Heart left ventricle (tissue), 16 donors: ENCODE data around the gene IRS2. TPM values are rescaled to one million over a fixed set of nuclear protein-coding genes. Genes with fewer than 3 reads are reported as not detected.

Experiments used
- ATAC-seq, 4 donors: fragments of 200-7000 bp; cut with Tn5 transposase; one replicate each; pipeline ENCODE4 v1.9.1; 2020 to 2022; ENCODE audit warnings: moderate library complexity in 4 of 4, mild to moderate bottlenecking in 3 of 4, moderate number of reproducible peaks in 1 of 4
- DNase-seq, 5 donors: peaks; one replicate each; pipeline ENCODE4 v3.0.0-alpha.2; 2020
- H3K27ac ChIP-seq, 12 donors: fragments of 200-600 bp; sonication (generic) in 4 of 12; one replicate each; pipeline versions ENCODE4 v1.5.0 to v1.8.0; 2016 to 2022; ENCODE audit warnings: mild to moderate bottlenecking in 2 of 12
- H3K27me3 ChIP-seq, 9 donors: fragments of 200-600 bp; sonication (generic) in 2 of 9; one replicate each; pipeline versions ENCODE4 v1.5.1 to v1.8.0; 2016 to 2022; ENCODE audit warnings: mild to moderate bottlenecking in 3 of 9
- H3K36me3 ChIP-seq, 9 donors: fragments of 200-600 bp; sonication (generic) in 2 of 9; one replicate each; pipeline versions ENCODE4 v1.5.0 to v1.8.0; 2018 to 2022; ENCODE audit warnings: mild to moderate bottlenecking in 2 of 9
- H3K4me1 ChIP-seq, 12 donors: fragments of 200-600 bp; sonication (generic) in 4 of 12; one replicate each; pipeline versions ENCODE4 v1.5.0 to v1.8.0; 2016 to 2022; ENCODE audit warnings: mild to moderate bottlenecking in 3 of 12
- H3K4me3 ChIP-seq, 12 donors: fragments of 200-600 bp; sonication (generic) in 4 of 12; one replicate each; pipeline versions ENCODE4 v1.5.0 to v1.8.0; 2017 to 2022; ENCODE audit warnings: mild to moderate bottlenecking in 9 of 12, moderate library complexity in 4 of 12
- H3K9me3 ChIP-seq, 12 donors: fragments of 200-600 bp; sonication (generic) in 4 of 12; one replicate each; pipeline versions ENCODE4 v1.5.0 to v1.8.0; 2016 to 2022; ENCODE audit warnings: mild to moderate bottlenecking in 1 of 12
- CTCF ChIP-seq, 12 donors: fragments of 200-600 bp; sonication (generic) in 4 of 12; IDR thresholded peaks; one replicate each; pipeline versions ENCODE4 v1.5.0 to v1.8.0; 2018 to 2022; ENCODE audit warnings: antibody characterized with exemption in 12 of 12, mild to moderate bottlenecking in 5 of 12
- POLR2A ChIP-seq, 2 donors: fragments of 450-650 bp; IDR thresholded peaks; one replicate each; pipeline ENCODE4 v1.6.1; 2017; ENCODE audit warnings: antibody characterized with exemption in 2 of 2, mild to moderate bottlenecking in 2 of 2, moderate library complexity in 2 of 2
- WGBS, 4 donors: extraction: QIAGEN DNeasy Blood & Tissue Kit in 2 of 4; methylation state at CpG; one replicate each; pipeline versions ENCODE4 v1.1.5 to v1.1.7; 2013 to 2018; 5-methylcytosine and 5-hydroxymethylcytosine counted together
- intact Hi-C, 10 donors: fragments of 100-400 bp; cut with DNase I; formaldehyde crosslinking; loops; one replicate each; pipeline versions ENCODE4 v1.11.1 to v1.14.2; 2022
- polyA plus RNA-seq, 2 donors: library from polyadenylated mRNA; stranded (reverse); fragments of 200-250 nt; gene quantifications; one replicate each; pipeline ENCODE4 v1.2.3, GENCODE V29; 2013
- total RNA-seq, 9 donors: library from RNA; depleted of rRNA in 2 of 9; stranded (reverse); fragments of >200 nt in 2 of 9; fragmentation: NEBNext Ultra II Directional in 3 of 9; extraction: Animal tissue kit (Norgen Biotek cat#: 25700) in 3 of 9; gene quantifications; one replicate each; pipeline versions ENCODE4 v1.1.0 to v1.2.4, GENCODE V29; 2016 to 2023
- donor health status: ischemic (EF 13 %, LVEDD 7.1; RV severe dilation, severe dysfunction).
- donor health status: healthy with polysubstance abuse.
- donor health status: DM: no; HTN: yes; CAD: no.
- donor health status: DM: no; HTN: no; CAD: no.
- donor health status: ischemic (EF 25% LVEDD 6.9; RV normal size, moderate dysfunction).
- donor health status: ischemic (EF 25% LVEDD 5.7; RV mildly dilated, moderate dysfunction).
- donor health status: healthy.
- donor health status: DM: yes; HTN: yes; CAD: no.
- donor health status: ischemic (EF 35%, LVEDD 5.7; RV mildly dilated, moderate dysfunction).
- donor health status: nonischemic (EF 11% LVEDD 7.7; RV severe dilation, severe dysfunction).
- donor health status: DM: yes; HTN: yes; CAD: no.
- donor health status: PGD.
- donor health status: ischemic (EF 29% LVEDD 5.4; RV normal size, mild dysfunction).
- donor health status: nonischemic (EF 23%, LVEDD 6.1; RV moderate dilation, normal function).

Gene IRS2
- total and polyA plus RNA-seq, 11 donors: 3.4 to 54.9 (median 14.4) TPM

GRCh38 chr13:109818886-109819285, 32.5 kb upstream of the IRS2 start:
- intact Hi-C loops: no loop called here
- Histone ChIP-seq H3K9me3 (peaks cover 0 to 4% (median 0%) of the 10 kb centered on the region in 12 donors), H3K27ac (no peak overlapping the region), H3K4me3 (no peak overlapping the region), H3K27me3 (no peaks in the 10 kb centered on the region), H3K4me1 (no peaks in the 10 kb centered on the region), H3K36me3 (no peaks in the 10 kb centered on the region)
- 85 to 93% (median 89%) methylated on average over 5 of the region's 5 CpGs for WGBS, 4 donors
- DNase-seq (no peak), ATAC-seq (no peak)
- TF ChIP-seq CTCF (IDR thresholded peaks at IDR 0.05) (no peak), POLR2A (IDR thresholded peaks at IDR 0.05) (no peak)

GRCh38 chr13:109817591-109818535, 31.5 kb upstream of the IRS2 start:
- H3K36me3 ChIP-seq: no peaks in the 10 kb centered on the region
- H3K27ac ChIP-seq: no peak overlapping the region
- 59 to 76% (median 71%) methylated on average over 9 of the region's 9 CpGs for WGBS, 4 donors
- intact Hi-C loops: no loop called here
- H3K4me1 ChIP-seq: no peaks in the 10 kb centered on the region
- DNase-seq (no peak), ATAC-seq (no peak)
- TF ChIP-seq CTCF (IDR thresholded peaks at IDR 0.05) (no peak), POLR2A (IDR thresholded peaks at IDR 0.05) (no peak)
- H3K9me3 ChIP-seq: no peaks in the 10 kb centered on the region
- H3K27me3 ChIP-seq: peaks cover 0 to 4% (median 0%) of the 10 kb centered on the region in 9 donors
- H3K4me3 ChIP-seq: no peak overlapping the region

- H3K27ac ChIP-seq: no peak overlapping the region
- WGBS, 4 donors: 86 to 92% (median 91%) methylated on average over 4 of the region's 4 CpGs
- intact Hi-C loops: no loop called here
- H3K4me1 ChIP-seq: no peaks in the 10 kb centered on the region
- no peaks in the 10 kb centered on the region for H3K9me3 ChIP-seq
- no peaks in the 10 kb centered on the region for H3K36me3 ChIP-seq
- peaks cover 0 to 8% (median 0%) of the 10 kb centered on the region in 9 donors for H3K27me3 ChIP-seq
- ATAC-seq (no peak), DNase-seq (no peak)
- no peak overlapping the region for H3K4me3 ChIP-seq
- TF ChIP-seq CTCF (IDR thresholded peaks at IDR 0.05) (no peak), POLR2A (IDR thresholded peaks at IDR 0.05) (no peak)
Observed at GRCh38 chr13:109816808-109817203, 30.4 kb upstream of the IRS2 start.

GRCh38 chr13:109816112-109816807, 29.9 kb upstream of the IRS2 start:
- intact Hi-C loops: no loop called here

More at GRCh38 chr13:109816112-109816807, 29.9 kb upstream of the IRS2 start:
- Histone ChIP-seq H3K27ac (no peak overlapping the region), H3K9me3 (no peaks in the 10 kb centered on the region), H3K27me3 (peaks cover 0 to 8% (median 0%) of the 10 kb centered on the region in 9 donors), H3K4me1 (no peaks in the 10 kb centered on the region), H3K36me3 (no peaks in the 10 kb centered on the region), H3K4me3 (no peak overlapping the region)
- TF ChIP-seq CTCF (IDR thresholded peaks at IDR 0.05) (no peak), POLR2A (IDR thresholded peaks at IDR 0.05) (no peak)
- DNase-seq (no peak), ATAC-seq (no peak)
- 73 to 78% (median 76%) methylated on average over 5 of the region's 5 CpGs for WGBS, 4 donors
